GM19395 (cell line): Measurements from ENCODE around the gene PITPNB.

Source experiments
- ATAC-seq: cut with Tn5 transposase; IDR thresholded peaks from one replicate; pipeline ENCODE4 v1.9.1; 2021; ENCODE audit warnings: mild to moderate bottlenecking, moderate library complexity; ENCODE audit not compliant: unreplicated experiment

Gene PITPNB

GRCh38 chr22:27863001-27863400, 56.1 kb downstream of the PITPNB start:
- no peak for ATAC-seq

GRCh38 chr22:27859336-27859735, 59.7 kb downstream of the PITPNB start:
- no peak for ATAC-seq

GRCh38 chr22:27858626-27859025, 60.4 kb downstream of the PITPNB start:
- ATAC-seq, result no peak

GRCh38 chr22:27857443-27857842, 61.6 kb downstream of the PITPNB start:
- ATAC-seq, result no peak

GRCh38 chr22:27856386-27856785, 62.7 kb downstream of the PITPNB start:
- ATAC-seq, result no peak

GRCh38 chr22:27853424-27853823, 65.6 kb downstream of the PITPNB start:
- no peak for ATAC-seq

GRCh38 chr22:27851974-27852746, 66.9 kb downstream of the PITPNB start:
- ATAC-seq, result no peak

GRCh38 chr22:27850000-27850521, 69.0 kb downstream of the PITPNB start:
- ATAC-seq, result no peak

- no peak for ATAC-seq
Measured at GRCh38 chr22:27848005-27848404, 71.1 kb downstream of the PITPNB start.

GRCh38 chr22:27846910-27847309, 72.1 kb downstream of the PITPNB start:
- ATAC-seq, result no peak

- no peak for ATAC-seq
Measured at GRCh38 chr22:27846248-27846757, 72.8 kb downstream of the PITPNB start.

- no peak for ATAC-seq
Measured at GRCh38 chr22:27845644-27846043, 73.4 kb downstream of the PITPNB start.

- no peak for ATAC-seq
Measured at GRCh38 chr22:27844656-27845591, 74.1 kb downstream of the PITPNB start.

GRCh38 chr22:27844256-27844655, 74.8 kb downstream of the PITPNB start:
- ATAC-seq, result no peak

- no peak for ATAC-seq
Measured at GRCh38 chr22:27843441-27843840, 75.6 kb downstream of the PITPNB start.

GRCh38 chr22:27842669-27843431, 76.2 kb downstream of the PITPNB start:
- ATAC-seq, result no peak

GRCh38 chr22:27842201-27842600, 76.9 kb downstream of the PITPNB start:
- ATAC-seq, result no peak

GRCh38 chr22:27840436-27840835, 78.6 kb downstream of the PITPNB start:
- no peak for ATAC-seq

GRCh38 chr22:27839057-27839660, 79.9 kb downstream of the PITPNB start:
- ATAC-seq, result no peak

GRCh38 chr22:27836181-27836580, 82.9 kb downstream of the PITPNB start:
- ATAC-seq, result no peak
